HG03439 (cell line): ENCODE measurements around the gene DCANP1.
"Not testable (repeated sequence)": the region's sequence is repeated elsewhere in the genome, so short reads cannot be mapped to it uniquely, and the experiment has no call there.

Source experiments
- ATAC-seq: cut with Tn5 transposase; IDR thresholded peaks from one replicate; pipeline ENCODE4 v1.9.1; 2021; ENCODE audit warnings: mild to moderate bottlenecking, moderate library complexity; ENCODE audit not compliant: unreplicated experiment

The DCANP1 gene

GRCh38 chr5:135447298-135447929 is at the start of gene DCANP1:
Gene DCANP1, minus strand, starts transcription at chr5:135447348. Its CDS starts 240 bp downstream, at chr5:135447108.
- no peak for ATAC-seq

GRCh38 chr5:135495531-135495930 is 48.4 kb upstream of the DCANP1 start:
- ATAC-seq = not testable (repeated sequence)

GRCh38 chr5:135494196-135494595 is 47.0 kb upstream of the DCANP1 start:
- ATAC-seq = no peak

GRCh38 chr5:135493406-135494180 is 46.4 kb upstream of the DCANP1 start:
- no peak for ATAC-seq

GRCh38 chr5:135492319-135492626 is 45.1 kb upstream of the DCANP1 start:
- no peak for ATAC-seq

- no peak for ATAC-seq
Measured at GRCh38 chr5:135491552-135492318, 44.6 kb upstream of the DCANP1 start.

GRCh38 chr5:135491038-135491551 is 43.9 kb upstream of the DCANP1 start:
- no peak for ATAC-seq

GRCh38 chr5:135490245-135491037 is 43.3 kb upstream of the DCANP1 start:
- no peak for ATAC-seq

- ATAC-seq = no peak
Measured at GRCh38 chr5:135489466-135490244, 42.5 kb upstream of the DCANP1 start.

- no peak for ATAC-seq
Measured at GRCh38 chr5:135488727-135489465, 41.7 kb upstream of the DCANP1 start.

- no peak for ATAC-seq
Measured at GRCh38 chr5:135487839-135488514, 40.8 kb upstream of the DCANP1 start.

- no peak for ATAC-seq
Measured at GRCh38 chr5:135487037-135487395, 39.9 kb upstream of the DCANP1 start.

GRCh38 chr5:135486131-135487036 is 39.2 kb upstream of the DCANP1 start:
- no peak for ATAC-seq

- ATAC-seq = no peak
Measured at GRCh38 chr5:135484674-135485086, 37.5 kb upstream of the DCANP1 start.

- ATAC-seq = no peak
Measured at GRCh38 chr5:135483254-135483653, 36.1 kb upstream of the DCANP1 start.

- no peak for ATAC-seq
Measured at GRCh38 chr5:135482381-135482933, 35.3 kb upstream of the DCANP1 start.

- ATAC-seq = no peak
Measured at GRCh38 chr5:135481909-135482311, 34.8 kb upstream of the DCANP1 start.

GRCh38 chr5:135481387-135481786 is 34.2 kb upstream of the DCANP1 start:
- ATAC-seq = no peak
